Activated CD8-positive, alpha-beta T cell treated with anti-CD3 and anti-CD28 coated beads, Interleukin-2, amount 10 ng/mL, durations not matched to agents 7 days and 5 days (primary cell): Measurements from ENCODE around the gene DIP2C. TPM values are rescaled to one million over a fixed set of nuclear protein-coding genes. Genes with fewer than 3 reads are reported as not detected.

ENCODE experiments used
- ATAC-seq: fragments of 150-1000 bp; cut with Tn5 transposase; one replicate; pipeline ENCODE4 v1.10.0; 2021; ENCODE audit warnings: moderate library complexity
- CTCF ChIA-PET: fragments of 350-600 bp; sonication (Branson Sonifier 250); formaldehyde crosslinking; loops from one replicate; lab custom pipeline; 2021; ENCODE audit warnings: antibody characterized with exemption; lab: Charles Lee
- POLR2A ChIA-PET: fragments of 350-600 bp; sonication (Branson Sonifier 250); formaldehyde crosslinking; loops from one replicate; lab custom pipeline; 2021; ENCODE audit warnings: antibody characterized with exemption; lab: Charles Lee
- DNase-seq: peaks from one replicate; pipeline ENCODE4 v3.0.0-alpha.2; 2020
- H3K27ac Mint-ChIP-seq: one replicate; pipeline ENCODE4 v1.8.0; 2021; ENCODE audit warnings: mild to moderate bottlenecking, mixed read lengths
- H3K27me3 Mint-ChIP-seq: one replicate; pipeline ENCODE4 v1.8.0; 2021; ENCODE audit warnings: low read depth, mixed read lengths
- H3K36me3 Mint-ChIP-seq: one replicate; pipeline ENCODE4 v1.8.0; 2021; ENCODE audit warnings: low read depth, mixed read lengths
- H3K4me1 Mint-ChIP-seq: one replicate; pipeline ENCODE4 v1.8.0; 2021; ENCODE audit warnings: low read depth, mixed read lengths
- H3K4me3 Mint-ChIP-seq: one replicate; pipeline ENCODE4 v1.8.0; 2021; ENCODE audit warnings: mild to moderate bottlenecking, mixed read lengths
- H3K9me3 Mint-ChIP-seq: one replicate; pipeline ENCODE4 v1.8.0; 2022; ENCODE audit warnings: mixed read lengths; ENCODE audit not compliant: insufficient read depth
- total RNA-seq, 2 experiments: library from RNA; stranded (reverse); gene quantifications; one replicate each; pipeline ENCODE4 v1.2.3, GENCODE V29; 2021

Gene DIP2C
- total RNA-seq, 2 experiments from 2014 or later: 0.34 to 0.39 TPM

- Mint-ChIP-seq H3K9me3 (no peaks in the 10 kb centered on the region), H3K27ac (no peak overlapping the region), H3K27me3 (peaks cover 7% of the 10 kb centered on the region), H3K4me3 (no peak overlapping the region), H3K36me3 (no peaks in the 10 kb centered on the region), H3K4me1 (peaks cover 5% of the 10 kb centered on the region)
- ChIA-PET CTCF (no interaction called here), POLR2A (no interaction called here)
- no peak for DNase-seq
- ATAC-seq: no peak
Observed at GRCh38 chr10:672203-672602, 17.3 kb downstream of the DIP2C start.

- H3K4me1 Mint-ChIP-seq: no peaks in the 10 kb centered on the region
- H3K4me3 Mint-ChIP-seq: no peak overlapping the region
- no peak overlapping the region for H3K27ac Mint-ChIP-seq
- no peak for ATAC-seq
- POLR2A ChIA-PET: no interaction called here
- DNase-seq: no peak
- CTCF ChIA-PET: no interaction called here
- H3K36me3 Mint-ChIP-seq: no peaks in the 10 kb centered on the region
- H3K27me3 Mint-ChIP-seq: peaks cover 6% of the 10 kb centered on the region
- no peaks in the 10 kb centered on the region for H3K9me3 Mint-ChIP-seq
Observed at GRCh38 chr10:670990-671389, 18.5 kb downstream of the DIP2C start.

- CTCF ChIA-PET: no interaction called here
- H3K4me3 Mint-ChIP-seq: no peak overlapping the region
- no peak overlapping the region for H3K27ac Mint-ChIP-seq
- H3K9me3 Mint-ChIP-seq: no peaks in the 10 kb centered on the region
- ATAC-seq: no peak
- H3K36me3 Mint-ChIP-seq: no peaks in the 10 kb centered on the region
- no peak for DNase-seq
- no peaks in the 10 kb centered on the region for H3K4me1 Mint-ChIP-seq
- peaks cover 4% of the 10 kb centered on the region for H3K27me3 Mint-ChIP-seq
- POLR2A ChIA-PET: no interaction called here
Observed at GRCh38 chr10:670038-670437, 19.4 kb downstream of the DIP2C start.

GRCh38 chr10:668786-669485 is 20.5 kb downstream of the DIP2C start:
- no peaks in the 10 kb centered on the region for H3K36me3 Mint-ChIP-seq
- ChIA-PET POLR2A (no interaction called here), CTCF (no interaction called here)
- no peak for ATAC-seq
- no peak overlapping the region for H3K4me3 Mint-ChIP-seq
- no peak for DNase-seq
- no peaks in the 10 kb centered on the region for H3K4me1 Mint-ChIP-seq
- no peaks in the 10 kb centered on the region for H3K9me3 Mint-ChIP-seq
- H3K27me3 Mint-ChIP-seq: peaks cover 4% of the 10 kb centered on the region
- no peak overlapping the region for H3K27ac Mint-ChIP-seq

- Mint-ChIP-seq H3K9me3 (no peaks in the 10 kb centered on the region), H3K36me3 (no peaks in the 10 kb centered on the region), H3K4me1 (no peaks in the 10 kb centered on the region), H3K4me3 (no peak overlapping the region), H3K27ac (no peak overlapping the region), H3K27me3 (no peaks in the 10 kb centered on the region)
- ChIA-PET POLR2A (no interaction called here), CTCF (no interaction called here)
- DNase-seq: no peak
- ATAC-seq: no peak
Observed at GRCh38 chr10:667602-668143, 21.8 kb downstream of the DIP2C start.

GRCh38 chr10:667096-667495 is 22.4 kb downstream of the DIP2C start:
- ChIA-PET POLR2A (no interaction called here), CTCF (no interaction called here)
- ATAC-seq (no peak), DNase-seq (no peak)
- Mint-ChIP-seq H3K27ac (no peak overlapping the region), H3K36me3 (no peaks in the 10 kb centered on the region), H3K9me3 (no peaks in the 10 kb centered on the region), H3K27me3 (no peaks in the 10 kb centered on the region), H3K4me1 (no peaks in the 10 kb centered on the region), H3K4me3 (no peak overlapping the region)

GRCh38 chr10:666237-667012 is 23.0 kb downstream of the DIP2C start:
- no peaks in the 10 kb centered on the region for H3K36me3 Mint-ChIP-seq
- H3K27me3 Mint-ChIP-seq: peaks cover 3% of the 10 kb centered on the region
- no peak for ATAC-seq
- H3K4me3 Mint-ChIP-seq: no peak overlapping the region
- no peaks in the 10 kb centered on the region for H3K9me3 Mint-ChIP-seq
- DNase-seq: no peak
- no peak overlapping the region for H3K27ac Mint-ChIP-seq
- ChIA-PET CTCF (no interaction called here), POLR2A (no interaction called here)
- H3K4me1 Mint-ChIP-seq: no peaks in the 10 kb centered on the region

- H3K4me3 Mint-ChIP-seq: no peak overlapping the region
- H3K27me3 Mint-ChIP-seq: peaks cover 3% of the 10 kb centered on the region
- no peak overlapping the region for H3K27ac Mint-ChIP-seq
- CTCF ChIA-PET: no interaction called here
- H3K4me1 Mint-ChIP-seq: no peaks in the 10 kb centered on the region
- no peak for ATAC-seq
- POLR2A ChIA-PET: no interaction called here
- H3K9me3 Mint-ChIP-seq: no peaks in the 10 kb centered on the region
- no peaks in the 10 kb centered on the region for H3K36me3 Mint-ChIP-seq
- no peak for DNase-seq
Observed at GRCh38 chr10:665579-666091, 23.8 kb downstream of the DIP2C start.

GRCh38 chr10:664893-665292 is 24.6 kb downstream of the DIP2C start:
- no peaks in the 10 kb centered on the region for H3K9me3 Mint-ChIP-seq
- no peak overlapping the region for H3K27ac Mint-ChIP-seq
- ATAC-seq (no peak), DNase-seq (no peak)
- H3K36me3 Mint-ChIP-seq: no peaks in the 10 kb centered on the region
- H3K4me1 Mint-ChIP-seq: no peaks in the 10 kb centered on the region
- CTCF ChIA-PET: no interaction called here
- POLR2A ChIA-PET: no interaction called here
- no peak overlapping the region for H3K4me3 Mint-ChIP-seq
- peaks cover 3% of the 10 kb centered on the region for H3K27me3 Mint-ChIP-seq

- no peak for ATAC-seq
- H3K9me3 Mint-ChIP-seq: no peaks in the 10 kb centered on the region
- POLR2A ChIA-PET: no interaction called here
- no peaks in the 10 kb centered on the region for H3K36me3 Mint-ChIP-seq
- H3K4me3 Mint-ChIP-seq: no peak overlapping the region
- DNase-seq: no peak
- peaks cover 5% of the 10 kb centered on the region for H3K27me3 Mint-ChIP-seq
- CTCF ChIA-PET: no interaction called here
- no peaks in the 10 kb centered on the region for H3K4me1 Mint-ChIP-seq
- no peak overlapping the region for H3K27ac Mint-ChIP-seq
Observed at GRCh38 chr10:664301-664700, 25.2 kb downstream of the DIP2C start.

- Mint-ChIP-seq H3K4me1 (no peaks in the 10 kb centered on the region), H3K27ac (no peak overlapping the region), H3K27me3 (peaks cover 5% of the 10 kb centered on the region), H3K36me3 (no peaks in the 10 kb centered on the region), H3K9me3 (no peaks in the 10 kb centered on the region), H3K4me3 (no peak overlapping the region)
- no peak for ATAC-seq
- no peak for DNase-seq
- POLR2A ChIA-PET: no interaction called here
- CTCF ChIA-PET: no interaction called here
Observed at GRCh38 chr10:663831-664251, 25.6 kb downstream of the DIP2C start.

- POLR2A ChIA-PET: no interaction called here
- Mint-ChIP-seq H3K9me3 (no peaks in the 10 kb centered on the region), H3K4me1 (no peaks in the 10 kb centered on the region), H3K36me3 (no peaks in the 10 kb centered on the region), H3K27me3 (peaks cover 5% of the 10 kb centered on the region), H3K27ac (no peak overlapping the region), H3K4me3 (no peak overlapping the region)
- DNase-seq: no peak
- CTCF ChIA-PET: no interaction called here
- ATAC-seq: no peak
Observed at GRCh38 chr10:663466-663751, 26.1 kb downstream of the DIP2C start.
